ENCODE measurements around the gene MAP4K1.
A peak's percentile ranks its signal among the peaks of the same experiment; 100 is the strongest.

The MAP4K1 gene

DNA sequence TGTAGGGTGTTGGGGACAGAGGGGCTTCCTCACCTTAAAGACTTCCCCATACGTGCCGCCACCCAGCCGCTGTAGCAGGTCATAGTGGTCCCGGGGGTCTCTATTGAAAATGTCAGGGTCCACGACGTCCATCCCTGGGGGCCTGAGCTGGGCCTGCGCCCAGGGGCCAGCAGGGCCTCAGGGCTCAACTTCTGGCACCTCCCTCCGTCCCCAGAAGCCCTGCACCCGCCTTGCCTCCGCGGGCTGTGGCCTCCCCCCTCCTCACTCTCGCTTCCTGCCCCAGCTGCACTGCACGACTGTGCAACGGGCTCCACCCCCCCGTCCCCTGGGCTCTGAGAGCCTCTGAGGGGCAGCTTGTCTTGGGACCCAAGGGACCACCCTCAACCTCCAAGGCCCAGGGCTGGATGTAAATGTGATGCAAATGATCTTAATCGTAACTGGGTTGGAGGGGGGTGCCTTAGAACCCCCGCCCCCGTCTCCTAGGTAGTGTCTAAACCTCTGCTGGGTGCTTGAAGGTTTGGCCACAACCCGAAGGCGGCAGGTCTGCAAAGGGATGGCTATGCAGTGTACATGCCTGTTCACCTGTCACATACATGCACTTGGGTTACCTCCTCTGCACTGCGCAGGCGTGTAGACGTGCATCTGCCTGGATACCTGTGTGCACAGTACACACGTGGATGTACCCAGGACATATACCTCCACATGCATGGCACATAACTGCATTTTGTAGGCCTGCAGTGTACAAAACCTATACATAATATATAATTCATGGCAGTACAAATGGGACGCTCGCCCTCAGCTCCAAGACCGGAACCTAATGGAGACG lies at the start of gene MAP4K1:
Gene MAP4K1, minus strand, starts transcription at position 190 of the 826 bp plus-strand sequence. Its CDS starts 58 bp downstream, at position 132.
- TF ChIP-seq, protein P1, sequence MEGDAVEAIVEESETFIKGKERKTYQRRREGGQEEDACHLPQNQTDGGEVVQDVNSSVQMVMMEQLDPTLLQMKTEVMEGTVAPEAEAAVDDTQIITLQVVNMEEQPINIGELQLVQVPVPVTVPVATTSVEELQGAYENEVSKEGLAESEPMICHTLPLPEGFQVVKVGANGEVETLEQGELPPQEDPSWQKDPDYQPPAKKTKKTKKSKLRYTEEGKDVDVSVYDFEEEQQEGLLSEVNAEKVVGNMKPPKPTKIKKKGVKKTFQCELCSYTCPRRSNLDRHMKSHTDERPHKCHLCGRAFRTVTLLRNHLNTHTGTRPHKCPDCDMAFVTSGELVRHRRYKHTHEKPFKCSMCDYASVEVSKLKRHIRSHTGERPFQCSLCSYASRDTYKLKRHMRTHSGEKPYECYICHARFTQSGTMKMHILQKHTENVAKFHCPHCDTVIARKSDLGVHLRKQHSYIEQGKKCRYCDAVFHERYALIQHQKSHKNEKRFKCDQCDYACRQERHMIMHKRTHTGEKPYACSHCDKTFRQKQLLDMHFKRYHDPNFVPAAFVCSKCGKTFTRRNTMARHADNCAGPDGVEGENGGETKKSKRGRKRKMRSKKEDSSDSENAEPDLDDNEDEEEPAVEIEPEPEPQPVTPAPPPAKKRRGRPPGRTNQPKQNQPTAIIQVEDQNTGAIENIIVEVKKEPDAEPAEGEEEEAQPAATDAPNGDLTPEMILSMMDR (IDR thresholded peaks at IDR 0.05; ENCODE audit: low read depth, low read length) = no peak
- H3K4me3 ChIP-seq (ENCODE audit: low read depth, low read length) = peak within 1 kb of the TSS; percentile 100

DNA sequence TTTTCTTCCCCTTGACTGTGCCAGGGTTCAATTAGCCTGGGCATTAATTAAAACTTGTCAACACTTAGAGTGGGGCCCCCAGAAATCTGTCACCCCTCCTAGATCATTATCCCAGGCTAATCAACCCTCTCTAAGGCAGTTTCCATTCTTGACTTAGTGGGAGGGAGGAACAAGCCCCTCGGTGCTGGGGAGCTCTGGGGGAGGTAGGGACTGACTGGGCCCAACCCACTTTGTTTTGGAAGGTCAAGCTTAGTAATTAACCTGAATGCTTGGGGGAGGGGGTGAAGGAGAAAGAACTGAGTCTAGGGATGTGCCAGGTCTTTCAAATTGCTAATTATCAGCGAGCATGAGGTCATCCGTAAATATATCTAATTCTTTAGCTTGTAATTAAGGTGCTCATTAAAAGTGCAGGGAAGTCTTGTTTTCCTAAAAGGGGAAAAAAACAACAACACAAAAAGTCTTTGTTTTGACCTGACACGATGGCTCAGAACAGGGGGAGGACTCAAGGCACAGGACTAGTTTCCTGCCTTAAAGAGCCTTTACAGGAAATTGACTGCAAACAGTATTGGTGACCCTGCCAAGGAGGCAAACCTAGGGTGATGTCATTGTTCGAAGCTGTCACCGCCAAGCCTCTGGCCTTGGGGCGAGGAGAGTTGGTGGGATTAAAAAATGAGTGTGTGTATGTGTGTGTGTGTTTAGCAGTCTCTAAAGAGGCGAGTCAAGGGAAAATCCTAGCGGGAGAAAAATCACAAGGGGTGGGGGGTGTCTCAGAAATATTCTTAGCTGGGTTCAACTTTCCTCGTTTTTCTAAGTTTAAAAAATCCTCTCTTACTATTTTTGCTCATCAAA lies 49.1 kb upstream of the MAP4K1 start:
- TF ChIP-seq, protein P1 (IDR thresholded peaks at IDR 0.05; ENCODE audit: low read depth, low read length) = no peak
- peak overlapping the region; percentile 22 for H3K4me3 ChIP-seq (ENCODE audit: low read depth, low read length)

DNA sequence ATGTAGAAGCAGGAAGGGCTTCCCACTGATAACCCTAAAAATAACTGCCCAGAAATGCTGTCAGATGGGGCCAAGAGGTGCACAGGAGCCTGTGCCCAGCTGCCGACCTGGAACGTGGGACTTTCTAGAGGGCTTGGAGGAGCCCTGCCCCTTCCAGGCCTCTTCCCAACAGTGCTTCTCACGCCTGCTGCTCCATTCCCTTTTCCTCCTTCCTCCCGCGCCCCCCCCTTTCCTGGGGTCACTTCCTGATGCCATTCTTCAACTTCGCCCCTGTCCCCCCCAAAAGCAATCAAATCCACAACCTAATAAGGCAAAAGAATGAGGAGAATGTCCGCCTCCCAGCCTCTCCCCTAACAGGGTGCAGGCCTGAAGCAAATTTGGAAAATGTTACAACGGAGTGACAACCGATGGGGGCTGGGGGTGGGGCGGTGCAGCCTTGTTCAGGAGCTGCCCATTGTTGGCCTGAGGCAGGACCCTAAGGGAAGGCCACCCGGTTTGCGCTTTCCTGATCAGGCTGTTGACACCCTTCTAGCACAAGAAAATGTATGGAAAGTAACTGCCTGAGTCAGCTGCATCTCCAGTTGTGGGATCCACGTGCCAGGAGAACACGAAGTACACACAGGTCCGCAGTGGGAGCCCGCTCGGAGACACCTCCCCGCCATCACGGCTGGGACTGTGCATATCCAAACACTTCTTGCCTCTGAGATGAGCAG lies 48.4 kb upstream of the MAP4K1 start:
- H3K4me3 ChIP-seq (ENCODE audit: low read depth, low read length) = peak overlapping the region; percentile 22

DNA sequence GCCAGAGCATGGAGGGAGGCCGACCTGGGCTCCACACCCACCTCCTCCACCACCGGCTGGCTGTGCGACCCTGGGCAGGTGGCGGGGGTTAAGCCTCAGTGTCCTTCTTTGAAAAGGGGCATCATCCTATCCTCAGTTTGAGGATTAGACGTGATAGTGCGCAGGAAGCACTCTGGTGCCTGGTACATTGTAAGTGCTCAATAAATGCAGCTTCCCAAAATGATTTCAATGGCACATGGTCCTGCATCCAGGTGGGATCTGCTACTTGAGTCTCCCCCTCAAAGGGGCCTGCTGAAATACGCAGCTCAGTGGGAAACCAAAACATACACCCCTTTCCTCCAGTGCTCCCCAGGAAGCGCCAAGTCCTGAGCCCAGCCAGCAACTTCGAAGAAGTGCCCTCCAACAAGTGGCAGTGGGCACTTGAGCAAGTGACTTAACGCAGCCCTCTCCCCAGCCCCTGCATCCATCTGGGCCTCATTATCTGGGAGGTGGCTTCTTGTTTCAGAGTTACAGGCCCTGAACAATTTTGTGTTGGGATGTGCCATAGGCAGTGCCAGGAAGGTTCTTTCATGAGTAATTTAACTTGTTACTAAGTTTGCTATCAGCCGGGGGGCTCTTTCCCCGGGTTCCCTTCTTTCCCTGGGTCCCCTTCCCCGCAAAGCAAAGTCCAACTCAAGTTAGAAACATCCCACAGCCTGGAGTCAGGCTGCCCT lies 47.6 kb upstream of the MAP4K1 start:
- no peak overlapping the region for H3K4me3 ChIP-seq (ENCODE audit: low read depth, low read length)
- TF ChIP-seq, protein P1 (IDR thresholded peaks at IDR 0.05; ENCODE audit: low read depth, low read length) = no peak

More for the DNA sequence above, 48.4 kb upstream of the MAP4K1 start:
- TF ChIP-seq, protein P1 (IDR thresholded peaks at IDR 0.05; ENCODE audit: low read depth, low read length) = no peak

DNA sequence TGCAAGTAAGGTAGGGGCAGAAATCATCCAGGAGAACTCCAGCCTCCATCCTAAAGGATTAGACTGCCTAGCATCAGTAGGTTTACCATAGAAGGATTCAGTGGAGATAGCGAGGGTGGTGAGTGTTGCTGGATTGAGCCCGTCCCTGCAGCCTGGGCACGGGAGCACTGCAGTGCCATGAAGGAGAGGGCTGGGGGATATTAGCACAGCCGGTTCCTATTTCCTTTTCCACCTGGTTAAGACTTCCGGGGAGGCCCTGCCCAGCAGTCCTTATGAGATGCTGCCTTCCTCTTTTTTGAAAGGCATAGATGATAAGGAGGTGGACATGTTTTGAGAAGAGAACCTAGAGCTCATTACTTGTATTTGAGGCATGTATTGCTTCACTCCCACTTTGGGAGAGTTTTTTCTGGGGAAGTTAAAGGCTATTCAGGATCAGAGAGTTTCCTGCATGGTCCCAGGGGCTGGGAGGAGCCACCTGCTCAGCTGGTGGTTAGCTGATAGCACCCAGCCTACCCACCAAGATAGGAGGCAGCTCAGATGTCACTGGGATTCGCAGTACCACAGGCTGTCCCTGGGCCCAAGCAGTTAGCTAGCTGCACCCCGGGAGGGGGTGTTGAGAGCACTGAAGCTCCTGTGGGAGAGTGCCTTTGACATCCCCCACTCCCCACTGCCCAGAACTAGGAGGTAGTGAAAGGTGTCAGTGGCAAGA lies 46.9 kb upstream of the MAP4K1 start:
- no peak overlapping the region for H3K4me3 ChIP-seq (ENCODE audit: low read depth, low read length)
- TF ChIP-seq, protein P1 (IDR thresholded peaks at IDR 0.05; ENCODE audit: low read depth, low read length) = no peak

DNA sequence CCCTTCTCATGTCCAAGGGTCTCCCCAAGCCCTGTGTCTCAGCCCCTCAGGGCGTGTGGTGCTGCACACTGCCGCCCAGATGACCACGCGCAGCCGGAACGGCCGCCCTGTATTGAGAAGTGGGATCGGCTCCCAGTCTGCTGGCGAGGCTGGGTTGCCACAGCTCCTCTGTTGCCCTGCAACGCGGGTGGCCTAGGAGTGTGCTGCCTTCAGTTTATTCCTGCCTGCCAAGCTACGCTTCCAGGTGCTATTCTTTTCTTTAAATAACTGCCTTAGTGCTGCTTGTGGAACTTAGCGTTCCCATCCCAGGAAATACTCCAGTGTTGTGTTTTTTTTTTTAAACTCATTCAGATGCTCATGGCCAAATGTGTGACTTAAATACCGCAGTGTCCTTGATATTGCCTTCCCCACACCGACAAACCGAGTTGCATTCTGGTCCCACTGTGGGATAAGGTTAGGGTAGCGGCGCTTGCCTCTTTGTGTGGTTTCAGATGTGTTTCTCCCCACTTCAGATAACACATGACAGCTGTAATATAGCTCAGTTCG lies 46.3 kb upstream of the MAP4K1 start:
- no peak overlapping the region for H3K4me3 ChIP-seq (ENCODE audit: low read depth, low read length)
- TF ChIP-seq, protein P1 (IDR thresholded peaks at IDR 0.05; ENCODE audit: low read depth, low read length) = no peak

All from WI38 (cell line).